ENCODE data around the gene RFTN2.
"Not testable (repeated sequence)": the region's sequence is repeated elsewhere in the genome, so short reads cannot be mapped to it uniquely, and the experiment has no call there.

The RFTN2 gene, protein sequence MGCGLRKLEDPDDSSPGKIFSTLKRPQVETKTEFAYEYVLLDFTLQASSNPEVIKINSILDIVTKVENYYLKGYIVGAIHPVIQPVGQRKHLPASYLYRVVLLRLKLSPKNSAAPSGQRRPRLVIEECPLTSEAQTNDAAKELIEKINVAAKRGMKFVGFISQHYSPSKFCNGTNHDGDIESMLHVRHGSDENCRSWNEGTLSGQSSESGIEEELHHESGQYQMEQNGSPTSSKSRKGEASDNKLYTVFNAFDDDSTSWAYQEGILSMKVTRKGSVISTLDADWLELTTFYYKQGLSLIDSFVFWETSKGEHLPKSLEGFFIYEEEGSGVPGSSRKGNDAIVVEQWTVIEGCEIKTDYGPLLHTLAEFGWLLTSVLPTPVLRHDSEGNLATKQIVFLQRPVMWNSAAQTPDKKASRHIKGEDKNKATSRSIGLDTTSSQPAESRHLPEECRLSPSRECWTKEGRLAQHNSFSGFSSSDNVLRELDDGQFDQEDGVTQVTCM

DNA sequence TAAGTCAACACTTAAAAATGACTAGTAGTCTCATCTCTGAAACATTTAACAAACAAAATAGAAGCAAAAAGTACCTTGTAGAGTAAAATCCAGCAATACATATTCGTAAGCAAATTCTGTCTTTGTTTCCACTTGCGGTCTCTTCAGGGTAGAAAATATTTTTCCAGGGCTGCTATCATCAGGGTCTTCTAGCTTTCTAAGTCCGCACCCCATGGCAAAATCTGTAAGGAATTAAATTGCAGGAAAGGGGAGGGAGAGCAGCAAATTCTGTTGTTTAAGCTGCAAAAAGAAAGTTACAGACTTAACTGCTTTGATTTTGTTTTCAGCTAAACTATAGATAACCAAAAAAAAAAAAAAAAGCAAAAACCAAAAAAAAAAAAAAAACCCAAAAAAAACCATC, at the start of gene RFTN2:
RFTN2 (minus strand) TSS at position 342 of the 400 bp plus-strand sequence; CDS start at position 213, 129 bp downstream.
- DNase-seq (ENCODE audit: low read depth) = no peak

DNA sequence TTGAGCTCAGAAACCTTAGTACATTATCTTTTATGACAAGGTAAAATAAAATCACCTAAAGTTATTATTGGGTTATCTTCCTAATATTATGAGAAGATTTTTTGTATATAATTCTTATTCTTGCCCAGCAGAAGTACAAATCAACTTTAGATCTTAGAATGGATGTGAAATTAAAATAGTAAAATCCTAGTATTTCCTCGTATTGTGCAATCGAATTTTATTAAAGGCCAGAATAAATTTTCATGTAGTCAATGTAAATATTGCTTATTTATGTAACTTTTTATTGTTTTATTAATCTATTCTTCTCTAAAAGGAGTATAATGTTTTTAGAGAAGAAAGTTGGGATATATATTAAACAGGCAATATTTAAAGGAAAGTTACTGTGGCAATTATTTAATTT, 42.5 kb upstream of the RFTN2 start:
- DNase-seq (ENCODE audit: low read depth) = no peak

DNA sequence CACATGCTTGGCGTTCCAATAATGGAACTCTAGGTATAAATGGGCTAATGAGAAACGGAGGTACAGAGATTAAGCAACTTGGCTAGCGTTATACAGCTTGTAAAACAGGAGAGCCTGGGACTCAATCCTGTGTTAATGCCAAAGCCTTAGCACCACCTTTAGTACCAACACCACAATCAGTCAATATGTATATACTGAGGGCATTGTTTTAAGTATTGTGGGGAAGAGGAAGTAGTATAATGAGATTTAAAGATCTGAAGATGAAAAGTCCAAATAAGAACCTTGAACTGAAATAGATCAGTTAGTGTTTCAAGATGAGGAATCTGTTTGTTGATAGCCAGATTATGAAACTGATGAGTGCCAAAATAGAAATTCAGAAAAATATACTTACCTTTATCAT, 37.9 kb upstream of the RFTN2 start:
- no peak for DNase-seq (ENCODE audit: low read depth)

DNA sequence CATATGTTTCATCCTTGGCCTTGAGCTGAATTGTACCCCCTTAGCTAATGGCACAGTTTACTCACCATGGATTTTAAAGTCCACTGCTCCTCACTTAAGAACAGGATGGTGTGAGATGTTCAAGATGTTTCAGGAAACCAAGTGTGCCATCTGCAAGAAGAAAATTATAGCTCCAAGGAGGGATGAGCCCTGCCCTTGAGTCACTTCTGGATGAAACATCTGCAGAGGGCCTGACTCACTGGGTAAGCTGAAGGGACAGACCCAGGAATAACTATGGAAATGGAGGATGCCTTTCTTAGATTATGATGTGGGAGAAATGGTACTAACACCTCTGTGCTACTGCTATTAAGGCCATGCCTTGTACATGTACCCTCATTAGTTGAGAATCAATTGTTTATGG, 36.2 kb upstream of the RFTN2 start:
- no peak for DNase-seq (ENCODE audit: low read depth)

DNA sequence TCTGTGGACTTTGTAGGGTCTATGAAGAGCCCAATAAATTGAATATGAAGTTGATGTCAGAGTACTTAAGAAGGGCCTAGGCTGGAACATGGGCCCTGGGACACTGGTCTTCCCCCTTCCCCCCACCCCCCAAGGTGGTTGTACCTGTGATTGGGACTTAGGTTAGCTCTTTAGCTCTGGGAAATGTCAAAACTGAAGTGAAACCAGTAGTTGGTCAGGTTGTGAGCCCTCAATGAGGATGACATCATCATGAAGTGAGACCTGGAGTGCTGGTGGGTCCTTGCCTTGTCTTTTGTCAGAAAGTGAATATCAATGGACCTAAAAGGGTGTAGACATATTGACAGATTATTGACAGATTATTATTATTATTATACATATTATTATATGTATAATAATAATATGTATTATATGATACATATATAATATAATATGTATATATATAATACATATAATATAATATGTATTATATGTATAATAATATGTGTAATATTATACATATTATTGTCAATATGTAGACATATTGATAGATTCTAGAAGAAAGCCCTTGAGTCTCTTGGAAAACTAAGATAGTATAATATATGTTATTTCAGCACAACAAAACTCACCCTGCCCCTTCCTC, 35.1 kb upstream of the RFTN2 start:
- no peak for DNase-seq (ENCODE audit: low read depth)

DNA sequence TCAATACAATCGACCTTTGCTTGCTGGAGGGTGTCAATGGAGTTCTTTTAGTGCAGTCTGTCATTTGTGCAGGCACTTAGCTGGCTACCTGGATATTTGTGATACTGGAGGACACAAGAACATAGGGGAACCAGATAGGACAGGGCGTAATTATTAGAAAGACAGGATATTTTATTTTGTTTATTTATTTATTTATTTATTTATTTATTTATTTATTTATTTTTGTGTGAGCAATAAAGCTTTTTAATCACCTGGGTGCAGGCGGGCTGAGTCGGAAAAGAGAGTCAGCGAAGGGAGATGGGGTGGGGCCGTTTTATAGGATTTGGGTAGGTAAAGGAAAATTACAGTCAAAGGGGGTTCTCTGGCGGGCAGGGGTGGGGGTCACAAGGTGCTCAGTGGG, 33.8 kb upstream of the RFTN2 start:
- not testable (repeated sequence) for DNase-seq (ENCODE audit: low read depth)

DNA sequence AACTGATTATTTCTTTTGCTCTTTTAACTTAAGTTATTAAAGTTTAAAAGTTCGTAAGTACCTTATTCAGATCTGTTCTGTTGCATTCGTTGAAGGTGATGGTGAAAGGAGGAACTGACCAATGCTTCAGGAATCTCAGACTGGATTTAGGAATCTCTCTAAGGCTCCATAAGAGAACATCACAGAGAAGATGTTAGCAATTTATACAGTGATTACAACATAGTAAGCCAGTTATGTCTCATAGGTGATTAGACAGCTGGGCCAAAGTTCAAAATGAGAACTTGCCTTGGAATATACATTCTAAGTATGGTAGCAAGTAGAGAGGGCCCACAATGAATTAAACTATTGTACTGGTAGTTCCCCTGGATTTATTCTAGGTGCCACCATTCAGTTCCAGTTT, 32.9 kb upstream of the RFTN2 start:
- no peak for DNase-seq (ENCODE audit: low read depth)

DNA sequence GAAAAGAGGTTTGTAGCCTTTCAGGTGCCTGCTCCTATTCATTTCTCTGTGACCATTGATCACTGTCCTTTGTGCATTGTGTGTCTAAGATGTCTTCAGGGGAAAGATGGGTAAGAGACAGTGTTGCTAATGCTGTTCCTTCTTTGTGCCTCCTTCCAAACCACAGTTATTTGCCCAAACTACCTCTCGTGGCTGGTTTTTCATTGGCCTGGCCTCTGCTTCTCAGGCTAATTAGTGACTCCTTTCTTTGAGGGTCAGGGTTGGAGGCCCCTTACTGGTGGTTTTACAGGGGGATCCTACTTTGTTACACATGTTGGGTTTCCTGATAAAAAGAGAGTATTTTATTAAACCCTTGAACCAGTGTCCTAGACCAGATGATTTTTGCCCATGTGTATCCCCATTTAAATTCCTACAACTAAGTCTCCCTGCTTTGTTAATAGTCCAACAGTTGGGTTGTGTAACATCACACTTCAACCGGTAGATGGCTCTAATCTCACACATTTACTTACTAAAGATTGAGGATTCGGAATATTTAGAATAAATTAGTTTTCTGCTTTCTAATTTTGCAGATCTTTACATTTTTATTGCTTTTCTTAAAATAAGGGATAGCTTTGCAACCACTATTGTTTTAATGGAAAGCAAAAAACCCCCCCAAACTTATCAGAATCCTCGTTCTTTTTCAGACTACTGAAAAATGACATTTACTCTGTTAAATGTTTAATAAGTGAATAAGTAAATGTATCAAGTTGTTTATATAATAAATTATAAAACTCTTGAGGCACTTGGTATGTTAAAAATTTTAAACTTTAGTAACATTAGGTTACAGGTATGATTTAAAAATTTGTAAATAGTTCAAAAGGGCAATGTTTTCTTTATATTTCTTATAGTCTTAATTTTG, 32.2 kb upstream of the RFTN2 start:
- DNase-seq (ENCODE audit: low read depth) = no peak

DNA sequence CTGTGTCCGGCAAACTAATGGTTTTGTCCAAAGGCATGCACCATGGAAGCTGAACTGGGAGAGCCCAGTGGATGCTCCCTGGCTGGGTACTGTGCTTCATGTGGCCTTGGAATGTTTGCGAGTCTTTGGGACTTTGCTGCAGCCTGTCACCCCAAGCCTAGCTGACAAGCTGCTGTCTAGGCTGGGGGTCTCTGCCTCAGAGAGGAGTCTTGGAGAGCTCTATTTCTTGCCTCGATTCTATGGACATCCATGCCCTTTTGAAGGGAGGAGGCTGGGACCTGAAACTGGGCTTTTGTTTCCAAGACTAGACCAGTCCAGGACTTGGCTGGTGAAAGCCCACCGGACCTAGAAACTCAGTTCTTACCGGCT, 31.4 kb upstream of the RFTN2 start:
- no peak for DNase-seq (ENCODE audit: low read depth)

DNA sequence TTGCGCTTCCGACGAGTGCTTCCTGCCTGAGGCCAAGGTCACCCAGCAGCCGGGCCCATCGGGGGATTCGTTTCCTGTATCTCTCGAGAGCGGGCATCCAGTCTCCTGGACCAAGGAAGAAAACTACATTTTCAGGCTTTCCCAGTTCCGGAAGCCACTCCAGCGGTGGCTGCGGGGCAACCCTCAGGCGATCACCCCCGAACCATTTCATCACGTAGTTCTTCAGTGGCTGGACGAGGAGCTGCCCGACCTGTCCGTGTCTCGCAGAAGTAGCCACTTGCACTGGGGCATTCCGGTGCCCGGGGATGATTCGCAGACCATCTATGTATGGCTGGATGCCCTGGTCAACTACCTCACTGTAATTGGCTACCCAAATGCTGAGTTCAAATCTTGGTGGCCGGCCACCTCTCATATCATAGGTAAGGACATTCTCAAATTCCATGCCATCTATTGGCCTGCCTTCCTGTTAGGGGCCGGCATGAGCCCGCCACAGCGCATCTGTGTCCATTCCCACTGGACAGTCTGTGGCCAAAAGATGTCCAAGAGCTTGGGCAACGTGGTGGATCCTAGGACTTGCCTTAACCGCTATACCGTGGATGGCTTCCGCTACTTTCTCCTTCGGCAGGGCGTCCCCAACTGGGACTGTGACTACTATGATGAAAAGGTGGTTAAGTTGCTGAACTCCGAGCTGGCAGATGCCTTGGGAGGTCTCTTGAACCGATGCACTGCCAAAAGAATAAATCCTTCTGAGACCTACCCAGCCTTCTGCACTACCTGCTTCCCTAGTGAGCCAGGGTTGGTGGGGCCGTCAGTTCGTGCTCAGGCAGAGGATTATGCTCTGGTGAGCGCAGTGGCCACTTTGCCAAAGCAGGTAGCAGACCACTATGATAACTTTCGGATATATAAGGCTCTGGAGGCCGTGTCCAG, 30.8 kb upstream of the RFTN2 start:
- no peak for DNase-seq (ENCODE audit: low read depth)

DNA sequence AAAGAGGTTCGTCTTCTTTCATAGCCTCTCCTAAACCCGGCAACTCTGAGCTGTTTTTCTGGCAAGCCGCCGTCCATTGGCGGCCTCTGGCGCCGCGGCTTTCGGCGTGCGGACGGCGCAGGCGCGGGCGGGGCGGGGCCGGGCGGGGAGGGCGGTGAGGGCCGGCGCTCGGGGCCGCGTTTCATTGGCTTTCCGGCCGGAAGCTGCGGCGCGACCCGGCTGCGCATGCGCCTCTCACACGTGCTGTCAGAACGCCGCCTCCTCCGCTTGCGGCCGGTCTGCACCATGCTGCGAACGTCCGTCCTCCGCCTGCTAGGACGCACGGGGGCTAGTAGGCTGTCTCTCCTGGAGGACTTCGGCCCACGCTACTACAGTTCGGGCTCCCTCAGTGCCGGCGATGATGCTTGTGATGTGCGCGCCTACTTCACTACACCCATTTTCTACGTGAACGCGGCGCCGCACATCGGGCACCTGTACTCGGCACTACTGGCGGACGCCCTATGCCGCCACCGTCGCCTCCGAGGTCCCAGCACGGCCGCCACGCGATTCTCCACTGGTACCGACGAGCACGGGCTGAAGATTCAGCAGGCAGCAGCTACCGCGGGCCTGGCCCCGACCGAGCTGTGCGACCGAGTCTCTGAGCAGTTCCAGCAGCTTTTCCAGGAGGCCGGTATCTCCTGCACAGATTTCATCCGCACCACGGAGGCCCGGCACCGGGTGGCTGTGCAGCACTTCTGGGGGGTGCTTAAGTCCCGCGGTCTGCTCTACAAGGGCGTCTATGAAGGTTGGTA, 29.9 kb upstream of the RFTN2 start, which contains the start of gene MARS2:
MARS2 (plus strand) TSS at position 249 of the 791 bp plus-strand sequence; CDS start at position 286, 37 bp downstream.
- peak; percentile 87 for DNase-seq (ENCODE audit: low read depth)

DNA sequence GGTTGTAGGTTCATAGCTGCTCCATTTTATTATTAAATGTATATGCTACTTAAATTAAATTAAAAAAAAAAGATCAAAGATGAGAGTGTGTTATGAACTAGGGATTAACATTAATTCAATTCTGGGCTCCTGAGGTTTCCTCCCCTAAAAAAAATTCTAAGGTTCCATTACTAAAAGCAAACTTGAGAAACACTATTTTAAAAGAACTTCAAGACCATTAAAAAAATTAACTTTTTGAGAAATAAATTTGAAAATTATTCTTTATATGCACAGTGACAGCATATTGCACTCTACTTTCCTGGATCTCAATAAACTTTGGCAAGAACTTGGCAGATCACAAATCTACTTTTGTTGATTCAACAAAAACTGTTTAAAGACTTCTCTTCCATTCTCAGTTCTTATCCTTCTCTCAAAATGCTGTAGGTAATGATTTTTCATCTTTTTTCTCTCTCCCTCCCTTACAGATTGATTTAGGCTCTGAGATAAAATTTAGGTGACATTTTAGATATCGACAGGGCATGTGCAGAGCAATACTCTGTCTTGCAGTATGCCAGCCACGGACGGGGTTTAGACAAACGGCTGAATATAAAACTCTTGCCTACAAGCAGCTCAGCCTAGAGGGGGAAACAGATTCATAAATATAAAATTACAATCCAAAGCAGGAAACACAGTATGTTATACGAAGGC, 29.2 kb upstream of the RFTN2 start:
- no peak for DNase-seq (ENCODE audit: low read depth)

DNA sequence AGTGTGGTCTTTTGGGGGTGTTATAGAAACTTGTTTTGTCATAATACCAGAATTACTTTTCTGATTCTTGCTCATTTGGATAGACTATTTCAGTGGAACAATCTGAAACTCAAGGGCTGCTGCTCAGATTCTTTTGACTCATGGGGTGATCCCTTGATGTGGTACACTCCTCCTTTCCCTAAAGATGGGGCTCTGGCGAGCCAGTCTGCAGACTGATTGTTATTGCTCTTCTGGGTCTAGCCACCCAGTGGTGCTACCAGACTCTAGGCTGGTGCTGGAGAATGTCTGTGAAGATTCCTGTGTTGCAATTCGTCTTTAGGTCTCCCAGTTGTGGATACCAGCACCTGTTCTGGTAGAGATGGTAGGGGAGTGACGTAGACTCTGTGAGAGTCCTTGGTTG, 25.6 kb upstream of the RFTN2 start:
- DNase-seq (ENCODE audit: low read depth) = no peak

DNA sequence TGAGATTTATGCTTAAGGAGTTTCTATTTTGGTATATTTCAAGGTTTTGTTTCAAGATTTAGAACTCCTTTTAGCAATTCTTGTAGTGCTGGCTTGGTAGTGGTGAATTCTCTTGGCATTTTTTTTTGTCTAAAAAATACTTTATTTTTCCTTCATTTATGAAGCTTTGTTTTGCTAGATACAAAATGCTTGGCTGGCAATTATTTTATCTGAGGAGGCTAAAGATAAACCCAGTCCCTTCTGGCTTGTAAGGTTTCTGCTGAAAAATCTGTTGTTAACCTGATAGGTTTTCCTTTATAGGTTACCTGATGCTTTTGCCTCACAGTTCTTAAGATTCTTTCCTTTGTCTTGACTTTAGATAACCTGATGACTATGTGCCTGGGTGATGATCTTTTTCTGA, 24.3 kb upstream of the RFTN2 start:
- not testable (repeated sequence) for DNase-seq (ENCODE audit: low read depth)

DNA sequence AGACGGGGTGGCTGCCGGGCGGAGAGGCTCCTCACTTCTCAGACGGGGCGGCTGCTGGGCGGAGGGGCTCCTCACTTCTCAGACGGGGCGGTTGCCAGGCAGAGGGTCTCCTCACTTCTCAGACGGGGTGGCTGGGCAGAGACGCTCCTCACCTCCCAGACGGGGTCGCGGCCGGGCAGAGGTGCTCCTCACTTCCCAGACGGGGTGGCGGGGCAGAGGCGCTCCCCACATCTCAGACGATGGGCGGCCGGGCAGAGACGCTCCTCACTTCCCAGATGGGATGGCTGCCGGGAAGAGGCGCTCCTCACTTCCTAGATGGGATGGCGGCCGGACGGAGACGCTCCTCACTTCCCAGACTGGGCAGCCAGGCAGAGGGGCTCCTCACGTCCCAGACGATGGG, 21.2 kb upstream of the RFTN2 start:
- not testable (repeated sequence) for DNase-seq (ENCODE audit: low read depth)

DNA sequence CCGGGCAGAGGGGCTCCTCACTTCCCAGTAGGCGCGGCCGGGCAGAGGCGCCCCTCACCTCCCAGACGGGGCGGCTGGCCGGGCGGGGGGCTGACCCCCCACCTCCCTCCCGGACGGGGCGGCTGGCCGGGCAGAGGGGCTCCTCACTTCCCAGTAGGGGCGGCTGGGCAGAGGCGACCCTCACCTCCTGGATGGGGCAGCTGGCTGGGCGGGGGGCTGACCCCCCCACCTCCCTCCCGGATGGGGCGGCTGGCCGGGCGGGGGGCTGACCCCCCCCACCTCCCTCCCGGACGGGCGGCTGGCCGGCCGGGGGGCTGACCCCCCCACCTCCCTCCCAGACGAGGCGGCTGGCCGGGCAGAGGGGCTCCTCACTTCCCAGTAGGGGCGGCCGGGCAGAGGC, 20.6 kb upstream of the RFTN2 start:
- DNase-seq (ENCODE audit: low read depth) = not testable (repeated sequence)

DNA sequence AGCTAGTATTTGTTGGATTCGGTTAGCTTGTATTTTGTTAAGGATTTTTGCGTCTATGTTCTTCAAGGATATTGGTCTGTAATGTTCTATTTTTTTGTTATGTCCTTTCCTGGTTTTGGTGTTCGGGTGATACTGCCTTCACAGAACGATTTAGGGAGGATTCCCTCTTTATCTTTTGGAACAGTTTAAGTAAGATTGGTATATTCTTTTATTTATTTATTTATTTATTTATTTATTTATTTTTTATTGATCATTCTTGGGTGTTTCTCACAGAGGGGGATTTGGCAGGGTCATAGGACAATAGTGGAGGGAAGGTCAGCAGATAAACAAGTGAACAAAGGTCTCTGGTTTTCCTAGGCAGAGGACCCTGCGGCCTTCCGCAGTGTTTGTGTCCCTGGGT, 19.8 kb upstream of the RFTN2 start:
- DNase-seq (ENCODE audit: low read depth) = not testable (repeated sequence)

DNA sequence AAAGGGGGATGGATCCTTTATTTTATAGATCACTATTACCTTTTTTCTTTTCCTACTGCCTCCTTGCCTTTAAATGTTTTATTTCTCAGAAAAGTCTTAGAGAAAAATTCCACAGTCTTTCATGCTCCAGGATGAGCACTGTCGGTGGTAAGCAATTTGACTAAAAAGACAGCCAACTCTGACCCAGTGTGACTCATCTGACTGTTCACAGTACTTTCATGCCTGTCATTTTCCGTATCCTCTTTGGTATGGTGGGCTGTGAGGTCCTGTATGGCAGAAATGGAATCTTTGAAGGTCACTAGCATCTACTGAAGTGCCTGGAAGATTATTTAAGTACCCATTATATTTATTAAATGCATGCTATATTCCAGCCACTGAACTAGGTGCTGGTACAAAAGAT, 2.1 kb upstream of the RFTN2 start:
- no peak for DNase-seq (ENCODE audit: low read depth)

DNA sequence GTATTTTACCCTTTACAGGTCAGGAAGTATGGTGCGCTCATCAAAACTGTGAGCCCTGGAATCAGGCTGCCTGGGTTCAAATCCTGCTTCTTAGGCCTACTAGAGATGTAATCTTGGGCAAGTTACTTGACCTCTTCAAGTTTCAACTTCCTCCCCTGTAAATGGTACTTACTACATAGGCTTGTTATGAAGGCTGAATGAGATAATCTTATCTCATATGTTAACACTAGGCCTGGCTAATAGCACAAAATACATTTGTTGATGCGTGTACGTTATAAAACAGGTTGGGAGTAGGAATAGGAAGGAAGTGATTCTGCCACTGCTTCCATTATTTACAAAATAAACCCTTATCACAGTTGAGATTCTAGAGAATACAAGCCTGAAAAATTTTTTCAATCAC, 1.7 kb upstream of the RFTN2 start:
- no peak for DNase-seq (ENCODE audit: low read depth)

DNA sequence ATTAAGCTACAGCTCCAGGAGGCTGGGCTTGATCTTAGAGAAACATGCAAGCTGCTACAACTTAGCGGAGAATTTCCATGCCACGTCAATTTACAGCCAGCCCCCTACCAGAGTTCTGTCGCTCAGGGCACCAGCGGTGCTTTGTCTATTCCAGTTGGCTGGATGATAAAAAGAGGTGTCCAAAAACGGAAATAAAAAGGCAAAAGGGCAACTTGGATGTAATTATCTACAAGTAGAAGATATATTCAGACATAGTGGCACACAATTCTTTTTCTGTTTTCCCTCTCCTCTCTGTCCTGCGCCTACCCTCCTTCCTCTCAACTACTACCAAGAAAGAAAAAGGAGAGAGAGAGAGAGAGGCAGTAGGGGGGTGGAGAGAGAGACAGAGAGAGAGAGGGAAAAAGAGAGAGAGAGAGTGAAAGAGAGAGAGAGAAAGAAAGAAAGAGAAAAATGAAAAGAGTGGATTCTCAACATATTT, 363 bp upstream of the RFTN2 start:
- no peak for DNase-seq (ENCODE audit: low read depth)

Measured in activated T-cell treated with anti-CD3 and anti-CD28 coated beads for 1 hour (primary cell).